OCI-M1 (cell line): ENCODE data around the gene ZBED2.
"Not testable (repeated sequence)": the region's sequence is repeated elsewhere in the genome, so short reads cannot be mapped to it uniquely, and the experiment has no call there.

ENCODE experiments used
- DNase-seq: peaks from one replicate; lab custom pipeline; 2025; lab: John Stamatoyannopoulos, UW

ZBED2 gene

GRCh38 chr3:111571282-111571681 is 23.9 kb downstream of the ZBED2 start:
- DNase-seq, result no peak

GRCh38 chr3:111570404-111571030 is 24.6 kb downstream of the ZBED2 start:
- DNase-seq, result no peak

GRCh38 chr3:111568911-111569310 is 26.2 kb downstream of the ZBED2 start:
- no peak for DNase-seq

- DNase-seq, result no peak
Observed at GRCh38 chr3:111568355-111568754, 26.8 kb downstream of the ZBED2 start.

- DNase-seq, result no peak
Observed at GRCh38 chr3:111566844-111567243, 28.3 kb downstream of the ZBED2 start.

GRCh38 chr3:111561902-111562301 is 33.2 kb downstream of the ZBED2 start:
- not testable (repeated sequence) for DNase-seq

GRCh38 chr3:111548756-111549155 is 46.4 kb downstream of the ZBED2 start:
- DNase-seq, result no peak

- peak; percentile 70 for DNase-seq
Observed at GRCh38 chr3:111548092-111548491, 47.1 kb downstream of the ZBED2 start.

- peak; percentile 82 for DNase-seq
Observed at GRCh38 chr3:111547631-111548030, 47.5 kb downstream of the ZBED2 start.

- DNase-seq, result peak; percentile 40
Observed at GRCh38 chr3:111545349-111545748, 49.8 kb downstream of the ZBED2 start.
